Measurements from ENCODE around the gene POLR3GL.
A peak's percentile ranks its signal among the peaks of the same experiment; 100 is the strongest.

POLR3GL gene

DNA sequence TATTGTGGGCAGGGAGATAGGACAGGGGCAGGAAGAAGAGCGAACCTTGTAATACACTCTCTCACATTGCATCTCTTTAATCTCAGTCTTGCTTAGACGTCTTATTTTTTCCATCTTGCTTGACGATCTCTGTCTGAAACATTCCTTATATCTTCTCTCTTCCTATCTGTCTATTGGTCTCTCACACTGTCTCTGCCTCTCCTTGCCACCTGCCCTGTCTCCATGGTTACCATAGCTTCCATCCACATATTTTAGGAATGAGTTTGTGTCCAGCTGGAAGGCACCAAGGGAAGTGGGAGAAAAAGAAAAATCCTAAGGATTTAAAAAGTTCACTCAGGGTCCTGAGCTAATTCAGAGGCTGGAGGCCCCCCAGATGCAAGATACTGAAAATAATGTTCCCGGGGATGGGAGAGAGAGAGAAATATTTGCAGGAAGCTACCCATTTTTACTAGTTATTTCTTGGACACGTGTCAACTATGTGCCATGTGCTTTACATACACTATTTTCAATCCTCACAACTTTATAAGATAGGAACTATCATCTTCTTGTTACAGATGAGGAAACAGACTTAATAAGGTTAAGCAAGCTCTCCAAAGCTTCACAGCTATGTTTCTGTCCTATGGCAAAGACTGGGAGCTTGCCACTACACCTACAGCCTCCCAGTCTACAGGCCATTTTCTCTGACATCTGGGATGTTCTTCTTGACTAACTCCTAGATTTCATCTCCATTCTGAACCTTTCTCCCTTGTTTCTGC, 1.0 kb upstream of the POLR3GL start:
- peak overlapping the region; percentile 86 to 92 (median 91) for H3K4me3 Mint-ChIP-seq
- H3K9me3 Mint-ChIP-seq = peaks cover 3% of the 10 kb centered on the region
- peaks cover 25% of the 10 kb centered on the region for H3K27me3 Mint-ChIP-seq (ENCODE audit: low read depth)
- H3K27ac Mint-ChIP-seq = peak overlapping the region; percentile 93 to 98 (median 98)
- peaks cover 38% of the 10 kb centered on the region for H3K4me1 Mint-ChIP-seq
- H3K36me3 Mint-ChIP-seq (ENCODE audit: low read depth) = peaks cover 9% of the 10 kb centered on the region
- TF ChIP-seq CTCF (IDR thresholded peaks at IDR 0.05; ENCODE audit: unreplicated experiment in 3 of 3) = no peak

- H3K4me1 Mint-ChIP-seq = peaks cover 37% of the 10 kb centered on the region
- H3K27ac Mint-ChIP-seq = peak overlapping the region; percentile 93 to 98 (median 98)
- peaks cover 19% of the 10 kb centered on the region for H3K27me3 Mint-ChIP-seq (ENCODE audit: low read depth)
- peaks cover 5% of the 10 kb centered on the region for H3K9me3 Mint-ChIP-seq
- H3K4me3 Mint-ChIP-seq = peak overlapping the region; percentile 86 to 92 (median 91)
- H3K36me3 Mint-ChIP-seq (ENCODE audit: low read depth) = peaks cover 9% of the 10 kb centered on the region
- TF ChIP-seq CTCF (IDR thresholded peaks at IDR 0.05; ENCODE audit: unreplicated experiment in 3 of 3) = no peak
Observed at GRCh38 chr1:145965119-145965744, 742 bp downstream of the POLR3GL start.

DNA sequence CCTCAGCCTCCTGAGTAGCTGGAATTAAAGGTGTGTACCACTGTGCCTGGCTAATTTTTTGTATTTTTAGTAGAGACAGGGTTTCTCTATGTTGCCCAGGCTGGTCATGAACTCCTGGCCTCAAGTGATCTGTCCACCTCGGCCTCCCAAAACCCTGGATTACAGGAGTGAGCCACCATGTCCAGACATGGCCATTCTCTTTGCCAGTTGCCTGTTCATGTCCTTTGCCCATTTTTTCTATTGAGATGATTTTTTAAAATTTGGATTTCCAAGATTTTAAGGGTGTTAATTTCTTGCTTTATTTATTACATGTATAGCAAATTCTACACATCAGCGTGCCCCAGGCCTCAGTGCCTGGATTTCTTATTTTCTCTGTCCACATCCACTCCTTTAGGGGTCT, 2.8 kb downstream of the POLR3GL start:
- Mint-ChIP-seq H3K36me3 (ENCODE audit: low read depth) (peaks cover 9% of the 10 kb centered on the region), H3K4me3 (peak overlapping the region in 1 of 3 experiments; percentile 43), H3K4me1 (peaks cover 29% of the 10 kb centered on the region), H3K27ac (no peak overlapping the region), H3K9me3 (peaks cover 5% of the 10 kb centered on the region), H3K27me3 (ENCODE audit: low read depth) (peaks cover 8% of the 10 kb centered on the region)
- TF ChIP-seq CTCF (IDR thresholded peaks at IDR 0.05; ENCODE audit: unreplicated experiment in 3 of 3) = no peak

GRCh38 chr1:145972580-145972979, 8.1 kb downstream of the POLR3GL start:
- TF ChIP-seq CTCF (IDR thresholded peaks at IDR 0.05; ENCODE audit: unreplicated experiment in 3 of 3) = no peak
- peaks cover 5% of the 10 kb centered on the region for H3K36me3 Mint-ChIP-seq (ENCODE audit: low read depth)
- H3K9me3 Mint-ChIP-seq = peaks cover 5% of the 10 kb centered on the region
- H3K27me3 Mint-ChIP-seq (ENCODE audit: low read depth) = no peaks in the 10 kb centered on the region
- H3K27ac Mint-ChIP-seq = no peak overlapping the region
- H3K4me3 Mint-ChIP-seq = no peak overlapping the region
- peaks cover 7% of the 10 kb centered on the region for H3K4me1 Mint-ChIP-seq

DNA sequence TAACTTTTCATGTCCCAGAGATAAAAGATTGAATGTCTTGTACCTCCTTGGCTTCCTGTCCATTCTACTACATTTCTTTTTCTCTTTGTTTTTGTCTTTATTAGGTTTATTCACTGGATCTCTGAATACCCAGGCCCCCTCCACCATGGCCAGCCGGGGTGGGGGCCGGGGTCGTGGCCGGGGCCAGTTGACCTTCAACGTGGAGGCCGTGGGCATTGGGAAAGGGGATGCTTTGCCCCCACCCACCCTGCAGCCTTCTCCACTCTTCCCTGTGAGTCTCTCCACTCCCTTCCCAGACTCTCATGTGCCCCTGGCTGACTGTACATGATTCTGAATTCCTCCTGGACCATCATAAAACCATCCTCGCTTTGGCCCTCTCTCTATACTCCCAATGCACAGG, 10.2 kb downstream of the POLR3GL start:
- H3K27ac Mint-ChIP-seq = no peak overlapping the region
- no peaks in the 10 kb centered on the region for H3K36me3 Mint-ChIP-seq (ENCODE audit: low read depth)
- no peaks in the 10 kb centered on the region for H3K9me3 Mint-ChIP-seq
- H3K4me3 Mint-ChIP-seq = no peak overlapping the region
- TF ChIP-seq CTCF (IDR thresholded peaks at IDR 0.05; ENCODE audit: unreplicated experiment in 3 of 3) = no peak
- H3K27me3 Mint-ChIP-seq (ENCODE audit: low read depth) = no peaks in the 10 kb centered on the region
- peaks cover 7% of the 10 kb centered on the region for H3K4me1 Mint-ChIP-seq
